WERI-Rb-1 (cell line): ENCODE measurements around the gene HS6ST1.

ENCODE experiments used
- DNase-seq: peaks from one replicate; pipeline ENCODE4 v3.0.0-alpha.2; 2020
- H3K27ac ChIP-seq: fragments of 250-450 bp; sonication (Bioruptor Pico); 2 replicates; pipeline ENCODE4 v1.5.1; 2020; ENCODE audit warnings: mild to moderate bottlenecking, moderate library complexity
- H3K27me3 ChIP-seq: fragments of 250-450 bp; sonication (Bioruptor Pico); 2 replicates; pipeline ENCODE4 v1.5.1; 2021; ENCODE audit warnings: mild to moderate bottlenecking, low read depth, moderate library complexity; ENCODE audit not compliant: insufficient read depth, severe bottlenecking
- H3K36me3 ChIP-seq: fragments of 250-450 bp; sonication (Bioruptor Pico); 2 replicates; pipeline ENCODE4 v1.5.1; 2020; ENCODE audit warnings: mild to moderate bottlenecking, moderate library complexity
- H3K4me3 ChIP-seq: 2 replicates; pipeline ENCODE4 v1.5.1; 2011; ENCODE audit warnings: low read depth, mild to moderate bottlenecking, control low read depth, low read length
- H3K9me3 ChIP-seq: fragments of 250-450 bp; sonication (Bioruptor Pico); 2 replicates; pipeline ENCODE4 v1.5.1; 2021; ENCODE audit warnings: mild to moderate bottlenecking, moderate library complexity; ENCODE audit not compliant: severe bottlenecking
- TF ChIP-seq, protein P1 (sequence below): IDR thresholded peaks from 2 replicates; pipeline ENCODE4 v1.5.1; 2011; ENCODE audit warnings: low read depth, mild to moderate bottlenecking, control low read depth, inconsistent platforms, low read length

The HS6ST1 gene, protein sequence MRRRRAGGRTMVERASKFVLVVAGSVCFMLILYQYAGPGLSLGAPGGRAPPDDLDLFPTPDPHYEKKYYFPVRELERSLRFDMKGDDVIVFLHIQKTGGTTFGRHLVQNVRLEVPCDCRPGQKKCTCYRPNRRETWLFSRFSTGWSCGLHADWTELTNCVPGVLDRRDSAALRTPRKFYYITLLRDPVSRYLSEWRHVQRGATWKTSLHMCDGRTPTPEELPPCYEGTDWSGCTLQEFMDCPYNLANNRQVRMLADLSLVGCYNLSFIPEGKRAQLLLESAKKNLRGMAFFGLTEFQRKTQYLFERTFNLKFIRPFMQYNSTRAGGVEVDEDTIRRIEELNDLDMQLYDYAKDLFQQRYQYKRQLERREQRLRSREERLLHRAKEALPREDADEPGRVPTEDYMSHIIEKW

DNA sequence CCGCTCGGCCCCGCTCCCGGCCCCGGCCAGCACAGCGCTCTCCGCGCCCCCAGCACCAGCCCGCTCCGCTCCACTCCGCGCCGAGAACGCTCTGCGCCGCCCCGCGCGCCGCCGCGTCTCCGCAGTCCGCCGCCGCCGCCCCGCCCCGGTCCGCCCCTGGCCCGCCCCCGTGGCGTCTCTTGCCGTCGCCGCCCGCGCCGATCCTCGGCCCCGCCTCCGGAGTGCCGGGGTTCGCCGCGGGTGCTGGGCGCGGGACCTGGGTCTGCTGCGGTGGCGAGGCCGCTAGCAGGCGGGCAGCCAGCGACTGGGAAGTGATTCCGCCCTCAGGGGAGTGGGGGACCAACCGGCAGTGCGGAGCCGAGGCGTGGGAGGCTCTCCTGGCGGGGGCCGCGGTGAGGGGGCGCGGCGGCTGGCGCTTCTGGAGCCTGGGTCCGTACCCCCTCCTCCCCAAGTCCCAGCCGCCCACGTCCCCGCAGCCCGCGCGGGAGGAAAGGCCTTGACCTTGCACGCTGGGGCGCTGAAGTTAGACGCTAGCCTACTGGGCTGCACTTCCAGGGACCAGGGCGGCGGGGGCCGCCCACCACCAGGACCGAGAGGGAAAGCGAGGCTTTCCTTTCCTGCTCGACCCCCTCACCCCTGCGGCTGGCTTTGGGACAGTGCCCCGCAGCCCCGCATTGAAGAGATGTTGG is at the start of gene HS6ST1:
HS6ST1 (minus strand) TSS at position 93 of the 689 bp plus-strand sequence. CDS start 305 bp downstream, outside the sequence.
- H3K36me3 ChIP-seq, result peaks cover 19% of the 10 kb centered on the region
- peak; percentile 85 for DNase-seq
- no peaks in the 10 kb centered on the region for H3K27me3 ChIP-seq
- H3K27ac ChIP-seq, result peak within 1 kb of the TSS; percentile 73
- H3K4me3 ChIP-seq, result peak within 1 kb of the TSS; percentile 50
- H3K9me3 ChIP-seq, result no peaks in the 10 kb centered on the region
- TF ChIP-seq, protein P1, sequence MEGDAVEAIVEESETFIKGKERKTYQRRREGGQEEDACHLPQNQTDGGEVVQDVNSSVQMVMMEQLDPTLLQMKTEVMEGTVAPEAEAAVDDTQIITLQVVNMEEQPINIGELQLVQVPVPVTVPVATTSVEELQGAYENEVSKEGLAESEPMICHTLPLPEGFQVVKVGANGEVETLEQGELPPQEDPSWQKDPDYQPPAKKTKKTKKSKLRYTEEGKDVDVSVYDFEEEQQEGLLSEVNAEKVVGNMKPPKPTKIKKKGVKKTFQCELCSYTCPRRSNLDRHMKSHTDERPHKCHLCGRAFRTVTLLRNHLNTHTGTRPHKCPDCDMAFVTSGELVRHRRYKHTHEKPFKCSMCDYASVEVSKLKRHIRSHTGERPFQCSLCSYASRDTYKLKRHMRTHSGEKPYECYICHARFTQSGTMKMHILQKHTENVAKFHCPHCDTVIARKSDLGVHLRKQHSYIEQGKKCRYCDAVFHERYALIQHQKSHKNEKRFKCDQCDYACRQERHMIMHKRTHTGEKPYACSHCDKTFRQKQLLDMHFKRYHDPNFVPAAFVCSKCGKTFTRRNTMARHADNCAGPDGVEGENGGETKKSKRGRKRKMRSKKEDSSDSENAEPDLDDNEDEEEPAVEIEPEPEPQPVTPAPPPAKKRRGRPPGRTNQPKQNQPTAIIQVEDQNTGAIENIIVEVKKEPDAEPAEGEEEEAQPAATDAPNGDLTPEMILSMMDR, result no peak

DNA sequence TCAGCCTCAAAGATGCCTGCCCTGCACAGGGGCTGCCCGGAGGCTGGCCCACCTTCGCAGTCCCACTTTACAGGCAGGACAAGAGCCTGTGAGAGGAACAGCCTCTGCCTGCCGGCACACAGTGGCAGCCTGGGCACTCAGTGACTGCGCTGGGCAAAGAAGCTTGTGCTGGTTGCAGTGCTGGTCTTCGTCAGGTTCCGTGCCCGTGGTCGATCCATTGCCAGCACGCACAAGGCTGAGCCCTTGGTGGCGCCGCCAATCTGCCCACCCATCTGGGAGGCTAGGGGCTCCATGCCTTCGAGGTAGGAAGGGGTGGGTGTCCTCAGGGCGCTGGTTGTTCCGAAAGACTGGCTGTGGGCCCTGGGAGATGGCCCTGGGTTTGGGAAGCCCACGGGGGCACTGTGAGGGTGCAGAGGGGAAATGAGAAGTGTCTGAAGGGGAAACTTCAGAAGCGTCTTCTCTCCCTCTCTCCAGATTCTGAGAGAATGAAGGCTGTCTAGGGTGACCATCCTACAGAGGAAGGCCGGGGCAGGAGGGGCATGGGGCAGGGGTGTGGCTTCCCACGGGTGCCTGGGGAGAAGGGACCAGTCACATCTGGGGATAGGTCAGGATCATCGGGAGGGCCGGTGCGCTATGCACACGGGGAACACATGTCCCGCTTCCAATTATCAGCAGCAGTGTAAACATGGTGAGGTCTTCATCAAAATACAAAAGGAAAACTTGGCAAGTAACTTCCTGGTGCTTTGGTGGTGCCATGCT is 49.1 kb upstream of the HS6ST1 start:
- Histone ChIP-seq H3K9me3 (no peaks in the 10 kb centered on the region), H3K4me3 (no peak overlapping the region), H3K27me3 (no peaks in the 10 kb centered on the region)

DNA sequence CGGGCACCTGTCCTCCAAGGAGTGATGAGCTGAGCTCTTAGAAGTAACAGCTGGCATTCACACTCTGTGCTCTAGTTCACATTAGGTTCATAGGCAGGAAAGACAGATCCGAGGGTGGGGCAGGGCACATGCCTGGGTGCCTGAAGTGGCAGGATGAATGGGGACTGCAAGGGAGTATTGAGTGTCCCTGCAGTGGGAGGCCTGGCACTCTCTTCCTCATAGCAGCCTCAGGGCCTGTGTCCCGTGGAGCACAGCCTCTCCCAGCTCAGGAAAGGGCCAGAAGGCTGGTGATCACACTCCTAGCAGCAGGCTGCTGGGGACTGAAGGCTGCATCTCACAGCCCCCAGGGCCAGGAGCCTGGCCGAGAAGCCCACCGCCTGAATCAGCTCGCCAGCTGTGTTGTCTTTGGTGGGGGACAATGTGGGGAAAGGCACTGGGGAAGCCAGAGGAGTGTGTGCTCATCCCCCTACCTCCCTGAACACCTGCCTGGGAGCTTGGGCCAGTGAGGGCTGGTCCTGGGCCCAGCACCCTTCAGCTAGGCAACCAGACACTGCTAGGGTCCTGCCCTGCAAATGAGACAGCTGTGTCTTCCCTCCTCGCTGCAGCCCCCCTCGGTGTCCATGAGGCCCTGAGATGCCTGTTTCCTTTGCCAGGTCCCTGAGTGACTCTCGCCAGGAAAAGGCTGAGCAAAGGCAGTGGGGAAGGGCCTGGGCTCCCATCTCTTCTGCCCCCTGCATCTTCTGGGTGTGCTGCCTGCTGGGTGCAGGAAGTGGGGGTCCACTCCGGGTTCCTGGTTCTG is 48.2 kb upstream of the HS6ST1 start:
- TF ChIP-seq, protein P1, result no peak
- no peaks in the 10 kb centered on the region for H3K36me3 ChIP-seq
- H3K4me3 ChIP-seq, result no peak overlapping the region
- no peaks in the 10 kb centered on the region for H3K9me3 ChIP-seq
- H3K27ac ChIP-seq, result no peak overlapping the region
- no peaks in the 10 kb centered on the region for H3K27me3 ChIP-seq
- DNase-seq, result no peak

More for the DNA sequence above, 49.1 kb upstream of the HS6ST1 start:
- H3K27ac ChIP-seq, result no peak overlapping the region
- TF ChIP-seq, protein P1, result no peak
- DNase-seq, result no peak
- H3K36me3 ChIP-seq, result no peaks in the 10 kb centered on the region

DNA sequence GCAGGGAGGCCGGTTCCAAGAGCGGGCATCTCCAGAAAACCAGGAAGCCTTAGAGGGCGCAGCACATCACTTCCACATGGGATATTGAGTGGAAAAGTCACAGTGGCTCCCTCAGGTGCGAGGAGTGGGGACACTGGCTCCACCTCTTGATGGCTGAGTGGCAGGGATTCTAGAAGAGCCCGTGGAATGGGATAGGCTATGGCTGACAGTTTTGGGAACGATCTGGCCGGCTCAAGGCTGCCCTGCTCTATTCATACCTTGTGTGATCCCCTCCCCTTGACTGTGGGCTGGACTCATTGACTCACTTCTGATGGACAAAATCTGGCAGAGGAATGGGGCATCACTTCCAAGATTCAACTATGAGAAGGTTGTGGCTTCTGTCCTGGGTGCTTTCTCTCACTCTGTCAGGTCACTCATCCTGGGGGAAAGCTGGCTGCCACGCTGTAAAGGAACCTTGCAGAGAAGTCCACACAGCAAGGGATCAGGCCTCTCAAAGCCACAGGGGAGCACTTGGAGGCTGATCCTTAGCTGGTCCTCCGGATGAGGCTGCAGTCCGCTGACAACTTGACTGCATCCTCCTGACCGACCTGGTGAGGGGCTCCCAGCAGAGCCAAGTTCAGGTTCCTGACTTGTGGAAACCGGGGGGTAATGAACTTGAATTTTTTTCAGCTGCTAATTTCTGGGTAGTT is 46.7 kb upstream of the HS6ST1 start:
- DNase-seq, result no peak
- no peak overlapping the region for H3K27ac ChIP-seq
- TF ChIP-seq, protein P1, result no peak

DNA sequence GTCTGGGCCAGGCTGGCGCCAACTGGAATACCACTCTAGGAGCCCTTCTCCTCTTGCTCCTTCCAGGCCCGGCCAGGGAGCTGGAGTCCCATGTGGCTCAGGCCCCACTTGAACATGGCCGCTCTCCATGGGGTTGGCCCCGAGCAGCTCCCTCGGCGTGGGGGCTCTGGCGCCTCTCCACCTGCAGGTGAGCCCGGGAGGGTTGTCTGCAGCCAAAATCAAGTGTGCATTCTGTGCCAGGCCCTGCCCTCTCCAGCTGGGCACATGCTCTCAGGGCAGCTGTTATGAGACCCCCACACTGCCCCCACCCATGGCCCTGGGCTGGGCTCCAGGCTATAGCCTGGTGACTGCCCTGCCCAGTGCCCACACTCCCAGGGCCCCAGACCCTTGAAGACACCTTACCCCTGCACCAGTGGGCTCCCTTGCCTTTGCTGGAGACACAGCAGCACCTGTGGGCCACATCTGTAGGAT is 45.8 kb upstream of the HS6ST1 start:
- TF ChIP-seq, protein P1, result no peak
- H3K27me3 ChIP-seq, result no peaks in the 10 kb centered on the region
- no peaks in the 10 kb centered on the region for H3K9me3 ChIP-seq
- DNase-seq, result no peak
- no peak overlapping the region for H3K27ac ChIP-seq
- no peak overlapping the region for H3K4me3 ChIP-seq
- H3K36me3 ChIP-seq, result no peaks in the 10 kb centered on the region

More for the DNA sequence above, 46.7 kb upstream of the HS6ST1 start:
- Histone ChIP-seq H3K9me3 (no peaks in the 10 kb centered on the region), H3K4me3 (no peak overlapping the region), H3K27me3 (no peaks in the 10 kb centered on the region), H3K36me3 (no peaks in the 10 kb centered on the region)
